ENCODE results near the gene GAS2L1.

Gene GAS2L1

DNA sequence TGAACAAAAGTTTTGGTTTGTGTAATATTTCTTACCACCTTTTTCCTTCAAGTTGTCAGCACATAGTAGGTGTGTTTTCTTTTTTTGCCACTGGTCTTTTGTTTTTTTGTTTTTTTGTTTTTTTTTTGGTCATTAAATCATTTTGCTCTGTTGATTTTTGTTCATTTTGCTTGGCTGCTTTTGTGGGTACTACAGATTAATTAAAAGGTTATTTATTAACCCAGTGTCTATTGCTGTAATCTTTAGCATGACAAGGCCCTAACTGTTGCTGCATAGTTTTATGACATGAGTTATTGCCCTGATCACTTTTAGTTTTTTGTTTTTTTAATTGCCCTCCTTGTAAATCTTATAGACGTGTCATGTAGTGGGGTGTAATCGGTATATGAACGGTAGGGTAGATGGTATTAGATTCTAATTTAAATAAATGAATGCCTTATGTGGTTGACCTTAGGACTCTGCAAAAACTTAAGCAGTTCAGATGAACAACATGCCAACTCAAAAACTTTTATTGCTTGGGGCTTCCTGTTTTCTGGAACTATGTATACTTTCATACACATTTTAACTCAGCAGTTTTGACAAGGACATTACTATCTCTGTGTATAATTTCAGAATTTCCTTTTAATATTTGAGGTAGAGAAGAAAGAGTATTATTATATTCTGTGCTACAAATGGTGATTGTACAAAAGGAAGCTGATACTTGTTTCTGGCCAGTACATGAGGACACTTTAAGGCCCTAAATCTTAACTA, 30.5 kb upstream of the GAS2L1 start:
- Histone ChIP-seq H3K36me3 (ENCODE audit: control insufficient read depth in 1 of 2, insufficient read depth in 2 of 2, low read depth in 1 of 2, low read length in 2 of 2) (peaks cover 27 to 94% of the 10 kb centered on the region in 2 experiments), H2BK12ac (ENCODE audit: low read length in 2 of 2) (no peak overlapping the region), H3K4me3 (ENCODE audit: insufficient read depth in 1 of 2, low read depth in 1 of 2, low read length in 2 of 2) (no peak overlapping the region), H3K79me1 (replicated peaks; ENCODE audit: low read length, poor library complexity, severe bottlenecking) (no peaks in the 10 kb centered on the region), H2BK120ac (ENCODE audit: low read depth, low read length) (no peak overlapping the region), H2AFZ (ENCODE audit: low read depth, low read length) (no peak overlapping the region), H3K18ac (ENCODE audit: low read depth in 1 of 2, low read length in 2 of 2) (no peak overlapping the region), H3K4me2 (ENCODE audit: low read length, poor library complexity, severe bottlenecking) (no peak overlapping the region), H3K23ac (ENCODE audit: low read length in 2 of 2) (no peak overlapping the region), H3K27ac (ENCODE audit: low read length, poor library complexity, severe bottlenecking) (no peak overlapping the region), H3K4ac (ENCODE audit: low read depth in 1 of 2, low read length in 2 of 2) (no peak overlapping the region), H3K14ac (ENCODE audit: low read length in 2 of 2) (no peak overlapping the region), H3K9ac (ENCODE audit: low read length) (peak overlapping the region; percentile 23), H2AK5ac (ENCODE audit: low read length, severe bottlenecking) (no peak overlapping the region), H4K8ac (ENCODE audit: low read length) (no peak overlapping the region), H4K91ac (ENCODE audit: low read length) (no peak overlapping the region), H3K9me3 (ENCODE audit: control insufficient read depth, low read length) (no peaks in the 10 kb centered on the region), H3K27me3 (ENCODE audit: control insufficient read depth in 1 of 2, insufficient read depth in 1 of 2, low read length in 2 of 2) (no peaks in the 10 kb centered on the region), H3K4me1 (ENCODE audit: control insufficient read depth, insufficient read depth, low read depth, low read length) (peaks cover 7% of the 10 kb centered on the region), H2BK5ac (ENCODE audit: low read depth, low read length, poor library complexity, severe bottlenecking) (no peak overlapping the region), H2BK15ac (ENCODE audit: low read depth, poor library complexity, severe bottlenecking) (no peak overlapping the region)
- DNase-seq, result no peak
- 62% methylated on average over 3 of the region's 3 CpGs for WGBS

DNA sequence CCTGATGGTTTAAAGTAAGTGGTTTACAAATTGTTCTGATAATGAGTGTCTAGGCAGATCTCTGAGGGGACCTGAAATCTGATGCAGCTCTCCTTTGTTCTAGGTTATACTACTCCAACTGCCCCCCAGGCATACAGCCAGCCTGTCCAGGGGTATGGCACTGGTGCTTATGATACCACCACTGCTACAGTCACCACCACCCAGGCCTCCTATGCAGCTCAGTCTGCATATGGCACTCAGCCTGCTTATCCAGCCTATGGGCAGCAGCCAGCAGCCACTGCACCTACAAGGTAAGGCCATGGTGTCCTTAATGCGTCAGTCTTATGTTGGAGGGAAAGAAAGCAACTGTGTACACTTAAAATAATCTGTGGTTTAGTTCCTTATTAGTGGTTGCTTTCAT, 28.5 kb upstream of the GAS2L1 start:
- WGBS, result 100% methylated on average over 1 of the region's 1 CpG
- H4K91ac ChIP-seq (ENCODE audit: low read length), result no peak overlapping the region
- H3K27ac ChIP-seq (ENCODE audit: low read length, poor library complexity, severe bottlenecking), result no peak overlapping the region
- H3K14ac ChIP-seq (ENCODE audit: low read length in 2 of 2), result no peak overlapping the region
- DNase-seq, result no peak
- no peak overlapping the region for H2AFZ ChIP-seq (ENCODE audit: low read depth, low read length)
- H2BK12ac ChIP-seq (ENCODE audit: low read length in 2 of 2), result no peak overlapping the region
- no peak overlapping the region for H2BK5ac ChIP-seq (ENCODE audit: low read depth, low read length, poor library complexity, severe bottlenecking)
- no peak overlapping the region for H2BK15ac ChIP-seq (ENCODE audit: low read depth, poor library complexity, severe bottlenecking)
- no peak overlapping the region for H3K23ac ChIP-seq (ENCODE audit: low read length in 2 of 2)
- H3K4ac ChIP-seq (ENCODE audit: low read depth in 1 of 2, low read length in 2 of 2), result no peak overlapping the region
- no peak overlapping the region for H2BK120ac ChIP-seq (ENCODE audit: low read depth, low read length)
- no peak overlapping the region for H3K9ac ChIP-seq (ENCODE audit: low read length)
- H4K8ac ChIP-seq (ENCODE audit: low read length), result no peak overlapping the region
- H3K79me1 ChIP-seq (replicated peaks; ENCODE audit: low read length, poor library complexity, severe bottlenecking), result no peaks in the 10 kb centered on the region
- H3K36me3 ChIP-seq (ENCODE audit: control insufficient read depth in 1 of 2, insufficient read depth in 2 of 2, low read depth in 1 of 2, low read length in 2 of 2), result peaks cover 38 to 92% of the 10 kb centered on the region in 2 experiments
- no peak overlapping the region for H3K18ac ChIP-seq (ENCODE audit: low read depth in 1 of 2, low read length in 2 of 2)
- H3K4me3 ChIP-seq (ENCODE audit: insufficient read depth in 1 of 2, low read depth in 1 of 2, low read length in 2 of 2), result no peak overlapping the region
- H3K4me1 ChIP-seq (ENCODE audit: control insufficient read depth, insufficient read depth, low read depth, low read length), result peaks cover 7% of the 10 kb centered on the region
- H3K27me3 ChIP-seq (ENCODE audit: control insufficient read depth in 1 of 2, insufficient read depth in 1 of 2, low read length in 2 of 2), result no peaks in the 10 kb centered on the region
- H2AK5ac ChIP-seq (ENCODE audit: low read length, severe bottlenecking), result no peak overlapping the region
- no peaks in the 10 kb centered on the region for H3K9me3 ChIP-seq (ENCODE audit: control insufficient read depth, low read length)
- H3K4me2 ChIP-seq (ENCODE audit: low read length, poor library complexity, severe bottlenecking), result no peak overlapping the region

DNA sequence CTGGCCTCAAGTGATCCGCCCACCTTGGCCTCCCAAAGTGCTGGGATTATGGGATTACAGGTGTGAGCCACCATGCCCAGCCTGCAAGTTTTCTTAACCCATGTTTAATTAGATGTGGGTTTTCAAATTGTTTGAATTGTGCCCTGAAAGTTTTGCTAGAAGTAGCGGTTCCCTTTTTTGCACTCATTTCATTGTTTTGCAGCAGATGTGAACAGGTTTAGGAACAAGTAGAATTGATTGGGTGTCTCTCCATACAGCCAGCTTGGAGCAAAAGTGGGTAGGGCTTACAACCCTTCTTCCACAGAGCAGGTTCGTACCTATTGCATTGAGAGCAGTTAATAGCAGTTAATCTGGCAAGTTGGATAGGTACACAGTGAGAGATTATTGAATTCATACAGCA, 22.3 kb upstream of the GAS2L1 start:
- no peak overlapping the region for H2BK120ac ChIP-seq (ENCODE audit: low read depth, low read length)
- no peak overlapping the region for H3K27ac ChIP-seq (ENCODE audit: low read length, poor library complexity, severe bottlenecking)
- peaks cover 8% of the 10 kb centered on the region for H3K79me1 ChIP-seq (replicated peaks; ENCODE audit: low read length, poor library complexity, severe bottlenecking)
- no peaks in the 10 kb centered on the region for H3K4me1 ChIP-seq (ENCODE audit: control insufficient read depth, insufficient read depth, low read depth, low read length)
- H3K23ac ChIP-seq (ENCODE audit: low read length in 2 of 2), result no peak overlapping the region
- no peak overlapping the region for H4K91ac ChIP-seq (ENCODE audit: low read length)
- no peak overlapping the region for H2BK5ac ChIP-seq (ENCODE audit: low read depth, low read length, poor library complexity, severe bottlenecking)
- H2AK5ac ChIP-seq (ENCODE audit: low read length, severe bottlenecking), result no peak overlapping the region
- no peak overlapping the region for H3K4me3 ChIP-seq (ENCODE audit: insufficient read depth in 1 of 2, low read depth in 1 of 2, low read length in 2 of 2)
- H3K27me3 ChIP-seq (ENCODE audit: control insufficient read depth in 1 of 2, insufficient read depth in 1 of 2, low read length in 2 of 2), result no peaks in the 10 kb centered on the region
- H2AFZ ChIP-seq (ENCODE audit: low read depth, low read length), result no peak overlapping the region
- 97% methylated on average over 3 of the region's 3 CpGs for WGBS
- H3K14ac ChIP-seq (ENCODE audit: low read length in 2 of 2), result no peak overlapping the region
- DNase-seq, result no peak
- no peak overlapping the region for H2BK12ac ChIP-seq (ENCODE audit: low read length in 2 of 2)
- H3K9me3 ChIP-seq (ENCODE audit: control insufficient read depth, low read length), result no peaks in the 10 kb centered on the region
- H3K18ac ChIP-seq (ENCODE audit: low read depth in 1 of 2, low read length in 2 of 2), result no peak overlapping the region
- no peak overlapping the region for H3K4me2 ChIP-seq (ENCODE audit: low read length, poor library complexity, severe bottlenecking)
- H2BK15ac ChIP-seq (ENCODE audit: low read depth, poor library complexity, severe bottlenecking), result no peak overlapping the region
- no peak overlapping the region for H4K8ac ChIP-seq (ENCODE audit: low read length)
- H3K9ac ChIP-seq (ENCODE audit: low read length), result no peak overlapping the region
- H3K36me3 ChIP-seq (ENCODE audit: control insufficient read depth in 1 of 2, insufficient read depth in 2 of 2, low read depth in 1 of 2, low read length in 2 of 2), result peaks cover 60 to 91% of the 10 kb centered on the region in 2 experiments
- H3K4ac ChIP-seq (ENCODE audit: low read depth in 1 of 2, low read length in 2 of 2), result no peak overlapping the region

DNA sequence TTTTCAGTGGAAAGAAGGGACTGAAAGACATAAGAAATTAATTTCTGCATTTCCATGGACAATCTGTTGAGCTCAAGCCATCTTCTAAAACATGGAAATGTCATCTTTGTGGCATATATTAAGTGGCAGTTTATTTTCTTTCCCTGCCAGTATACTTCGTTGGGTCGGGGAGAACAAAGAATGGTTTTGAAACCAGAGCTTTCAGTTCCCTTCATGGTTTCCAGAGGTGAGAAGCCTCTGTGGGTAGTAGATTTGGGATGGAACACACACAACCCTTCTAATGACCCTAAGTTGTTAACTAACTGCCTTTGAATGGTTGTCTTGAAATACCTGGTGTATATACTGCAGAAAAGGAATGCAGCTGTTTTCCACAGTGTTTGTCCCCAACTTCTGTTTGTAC, 17.6 kb upstream of the GAS2L1 start:
- no peak for DNase-seq
- Histone ChIP-seq H4K91ac (ENCODE audit: low read length) (no peak overlapping the region), H3K27ac (ENCODE audit: low read length, poor library complexity, severe bottlenecking) (no peak overlapping the region), H3K79me1 (replicated peaks; ENCODE audit: low read length, poor library complexity, severe bottlenecking) (peaks cover 9% of the 10 kb centered on the region), H2BK12ac (ENCODE audit: low read length in 2 of 2) (no peak overlapping the region), H2BK5ac (ENCODE audit: low read depth, low read length, poor library complexity, severe bottlenecking) (no peak overlapping the region), H3K36me3 (ENCODE audit: control insufficient read depth in 1 of 2, insufficient read depth in 2 of 2, low read depth in 1 of 2, low read length in 2 of 2) (peaks cover 50 to 98% of the 10 kb centered on the region in 2 experiments), H3K4ac (ENCODE audit: low read depth in 1 of 2, low read length in 2 of 2) (no peak overlapping the region), H3K23ac (ENCODE audit: low read length in 2 of 2) (no peak overlapping the region), H3K27me3 (ENCODE audit: control insufficient read depth in 1 of 2, insufficient read depth in 1 of 2, low read length in 2 of 2) (no peaks in the 10 kb centered on the region), H3K4me1 (ENCODE audit: control insufficient read depth, insufficient read depth, low read depth, low read length) (no peaks in the 10 kb centered on the region), H4K8ac (ENCODE audit: low read length) (no peak overlapping the region), H3K9me3 (ENCODE audit: control insufficient read depth, low read length) (no peaks in the 10 kb centered on the region), H2BK120ac (ENCODE audit: low read depth, low read length) (no peak overlapping the region), H3K14ac (ENCODE audit: low read length in 2 of 2) (no peak overlapping the region), H3K4me3 (ENCODE audit: insufficient read depth in 1 of 2, low read depth in 1 of 2, low read length in 2 of 2) (no peak overlapping the region), H2AK5ac (ENCODE audit: low read length, severe bottlenecking) (no peak overlapping the region), H3K18ac (ENCODE audit: low read depth in 1 of 2, low read length in 2 of 2) (no peak overlapping the region), H3K9ac (ENCODE audit: low read length) (no peak overlapping the region), H2AFZ (ENCODE audit: low read depth, low read length) (no peak overlapping the region), H2BK15ac (ENCODE audit: low read depth, poor library complexity, severe bottlenecking) (no peak overlapping the region), H3K4me2 (ENCODE audit: low read length, poor library complexity, severe bottlenecking) (no peak overlapping the region)
- 63% methylated on average over 2 of the region's 2 CpGs for WGBS
